ENCODE results near the gene ZNF597.

DNA sequence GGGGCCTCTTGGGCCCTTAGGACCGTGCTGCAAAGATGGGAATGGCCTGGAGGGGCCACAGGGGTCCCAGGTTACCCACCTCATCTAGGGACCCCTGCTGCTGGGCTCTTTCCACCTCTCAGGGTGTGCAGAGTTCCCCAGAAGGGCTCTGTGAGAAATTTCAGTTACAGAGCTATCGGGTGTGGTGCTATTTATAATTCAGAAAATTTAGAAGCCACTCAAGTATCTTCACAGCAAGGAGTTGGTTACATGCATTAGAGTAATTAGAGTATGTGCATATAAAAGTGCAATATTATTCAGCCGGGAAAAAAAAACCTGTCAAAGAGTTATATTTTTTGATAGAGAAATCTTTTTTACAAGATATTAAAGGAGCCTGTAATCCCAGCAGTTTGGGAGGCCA is 33.1 kb upstream of the ZNF597 start:
- no peak for TF ChIP-seq POLR2AphosphoS5 (IDR thresholded peaks at IDR 0.05)
- TF ChIP-seq, protein P1, sequence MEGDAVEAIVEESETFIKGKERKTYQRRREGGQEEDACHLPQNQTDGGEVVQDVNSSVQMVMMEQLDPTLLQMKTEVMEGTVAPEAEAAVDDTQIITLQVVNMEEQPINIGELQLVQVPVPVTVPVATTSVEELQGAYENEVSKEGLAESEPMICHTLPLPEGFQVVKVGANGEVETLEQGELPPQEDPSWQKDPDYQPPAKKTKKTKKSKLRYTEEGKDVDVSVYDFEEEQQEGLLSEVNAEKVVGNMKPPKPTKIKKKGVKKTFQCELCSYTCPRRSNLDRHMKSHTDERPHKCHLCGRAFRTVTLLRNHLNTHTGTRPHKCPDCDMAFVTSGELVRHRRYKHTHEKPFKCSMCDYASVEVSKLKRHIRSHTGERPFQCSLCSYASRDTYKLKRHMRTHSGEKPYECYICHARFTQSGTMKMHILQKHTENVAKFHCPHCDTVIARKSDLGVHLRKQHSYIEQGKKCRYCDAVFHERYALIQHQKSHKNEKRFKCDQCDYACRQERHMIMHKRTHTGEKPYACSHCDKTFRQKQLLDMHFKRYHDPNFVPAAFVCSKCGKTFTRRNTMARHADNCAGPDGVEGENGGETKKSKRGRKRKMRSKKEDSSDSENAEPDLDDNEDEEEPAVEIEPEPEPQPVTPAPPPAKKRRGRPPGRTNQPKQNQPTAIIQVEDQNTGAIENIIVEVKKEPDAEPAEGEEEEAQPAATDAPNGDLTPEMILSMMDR (IDR thresholded peaks at IDR 0.05 in 8 of 11, conservative IDR thresholded peaks at IDR 0.05 in 3 of 11) = no peak
